HG03095 (cell line): ENCODE measurements around the gene SLC26A11.

Experiments
- ATAC-seq: cut with Tn5 transposase; IDR thresholded peaks from one replicate; pipeline ENCODE4 v1.9.1; 2021; ENCODE audit warnings: moderate library complexity; ENCODE audit not compliant: unreplicated experiment

Gene SLC26A11

GRCh38 chr17:80216473-80217456, 3.5 kb upstream of the SLC26A11 start:
- no peak for ATAC-seq

GRCh38 chr17:80217703-80218362, 2.4 kb upstream of the SLC26A11 start:
- no peak for ATAC-seq

DNA sequence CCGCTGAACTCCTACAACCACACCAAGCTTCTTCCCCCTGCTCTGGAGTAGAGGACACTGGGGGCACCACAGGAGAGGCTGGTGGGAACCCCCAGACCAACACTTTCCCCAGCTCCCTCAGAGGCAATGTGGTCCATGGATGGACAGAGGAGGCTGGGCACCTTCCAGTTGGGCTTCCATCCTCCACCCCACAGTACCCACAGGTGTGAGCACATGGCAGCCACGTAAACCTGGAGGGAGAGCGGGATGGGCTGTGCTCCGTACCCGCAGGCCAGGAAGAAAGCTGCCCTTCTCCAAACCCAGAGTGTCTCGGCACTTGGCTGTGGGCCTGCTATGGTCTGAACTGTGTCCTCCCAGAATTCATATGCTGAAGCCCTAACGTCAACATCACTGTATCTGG, 1.8 kb upstream of the SLC26A11 start:
- ATAC-seq = no peak

GRCh38 chr17:80219013-80219762, 1.0 kb upstream of the SLC26A11 start:
- no peak for ATAC-seq

DNA sequence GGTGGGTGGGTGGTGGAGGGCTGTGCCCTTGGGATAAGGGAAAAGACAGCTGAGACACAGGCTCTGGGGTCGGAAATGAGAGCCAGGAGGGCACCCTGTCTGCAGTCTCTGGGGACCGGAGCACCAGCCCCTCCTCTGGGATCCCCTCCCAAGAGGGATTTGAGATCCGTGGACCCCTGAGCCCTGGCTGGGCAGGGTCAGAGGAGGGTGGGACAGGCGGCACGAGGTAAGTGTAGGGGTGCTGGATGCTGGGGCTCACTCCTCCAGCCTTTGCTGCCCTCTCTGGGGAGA, 519 bp upstream of the SLC26A11 start:
- no peak for ATAC-seq

DNA sequence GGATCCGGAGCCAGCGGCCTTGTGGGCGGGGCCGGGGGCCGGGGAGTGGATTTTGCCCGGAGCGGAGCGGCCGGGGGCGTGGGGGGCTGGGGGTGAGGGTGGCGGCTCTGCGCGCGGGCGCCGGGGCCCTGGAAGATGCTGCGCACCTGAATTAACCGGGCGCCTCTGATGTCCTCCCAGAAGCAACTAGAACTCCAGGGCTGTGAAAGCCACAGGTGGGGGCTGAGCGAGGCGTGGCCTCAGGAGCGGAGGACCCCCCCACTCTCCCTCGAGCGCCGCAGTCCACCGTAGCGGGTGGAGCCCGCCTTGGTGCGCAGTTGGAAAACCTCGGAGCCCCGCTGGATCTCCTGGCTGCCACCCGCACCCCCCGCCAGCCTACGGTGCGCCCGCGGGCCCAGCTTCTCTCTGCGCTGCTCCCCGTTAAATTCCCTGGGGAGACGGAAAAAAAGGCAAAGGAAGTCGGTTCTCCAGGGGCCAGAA, 549 bp downstream of the SLC26A11 start:
- ATAC-seq = no peak

DNA sequence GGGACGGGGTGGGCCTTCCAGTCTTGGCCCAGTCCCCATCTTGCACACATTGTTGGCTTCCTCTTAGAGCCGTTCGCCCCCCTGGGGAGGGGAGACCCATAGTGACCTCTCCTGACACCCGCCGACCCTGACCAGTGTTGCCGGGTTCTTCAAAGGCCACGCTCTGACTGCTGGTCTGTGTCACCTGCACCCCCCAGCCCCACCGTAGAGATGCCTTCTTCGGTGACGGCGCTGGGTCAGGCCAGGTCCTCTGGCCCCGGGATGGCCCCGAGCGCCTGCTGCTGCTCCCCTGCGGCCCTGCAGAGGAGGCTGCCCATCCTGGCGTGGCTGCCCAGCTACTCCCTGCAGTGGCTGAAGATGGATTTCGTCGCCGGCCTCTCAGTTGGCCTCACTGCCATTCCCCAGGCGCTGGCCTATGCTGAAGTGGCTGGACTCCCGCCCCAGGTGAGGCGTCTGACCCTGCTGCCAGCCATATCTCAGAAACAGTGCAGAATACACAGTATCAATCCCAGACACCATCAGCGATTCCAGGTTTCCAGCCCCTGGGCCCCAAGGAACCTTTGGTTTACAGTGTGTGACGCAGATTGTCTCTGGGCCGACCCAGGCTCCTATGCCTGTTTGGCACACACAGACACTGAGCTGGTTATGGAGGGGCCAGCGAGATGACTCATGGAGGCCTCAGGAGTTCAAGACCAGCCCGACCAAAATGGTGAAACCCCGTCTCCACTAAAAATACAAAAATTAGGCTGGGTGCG, 1.3 kb downstream of the SLC26A11 start:
- no peak for ATAC-seq

DNA sequence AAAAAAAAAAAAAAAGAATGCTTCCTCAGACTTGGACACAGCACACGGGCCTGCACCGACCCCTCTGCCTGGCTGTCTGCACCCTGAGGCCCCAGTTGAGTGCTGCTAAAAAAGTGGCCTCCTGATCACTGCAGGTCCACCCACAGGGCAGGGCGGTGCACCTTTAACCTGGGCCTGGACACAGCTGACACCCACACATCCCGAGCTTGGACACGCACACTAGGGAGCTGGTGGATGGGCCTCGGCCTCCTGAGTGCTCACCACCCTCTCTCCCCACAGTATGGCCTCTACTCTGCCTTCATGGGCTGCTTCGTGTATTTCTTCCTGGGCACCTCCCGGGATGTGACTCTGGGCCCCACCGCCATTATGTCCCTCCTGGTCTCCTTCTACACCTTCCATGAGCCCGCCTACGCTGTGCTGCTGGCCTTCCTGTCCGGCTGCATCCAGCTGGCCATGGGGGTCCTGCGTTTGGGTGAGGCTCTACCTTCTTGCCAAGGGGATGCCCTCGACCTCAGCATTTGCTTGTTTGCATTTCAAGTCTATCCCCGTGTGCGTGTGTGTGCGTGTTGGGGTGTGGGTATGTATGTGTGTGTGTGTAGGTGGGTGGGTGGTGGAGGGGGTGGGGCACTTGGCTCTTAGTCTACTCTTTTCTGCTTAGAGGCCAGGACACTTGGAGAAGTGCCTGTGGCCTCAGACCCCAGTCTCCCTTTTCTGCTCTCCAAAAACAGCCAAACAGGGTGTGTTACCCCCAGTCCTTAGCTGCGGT, 2.3 kb downstream of the SLC26A11 start:
- no peak for ATAC-seq

DNA sequence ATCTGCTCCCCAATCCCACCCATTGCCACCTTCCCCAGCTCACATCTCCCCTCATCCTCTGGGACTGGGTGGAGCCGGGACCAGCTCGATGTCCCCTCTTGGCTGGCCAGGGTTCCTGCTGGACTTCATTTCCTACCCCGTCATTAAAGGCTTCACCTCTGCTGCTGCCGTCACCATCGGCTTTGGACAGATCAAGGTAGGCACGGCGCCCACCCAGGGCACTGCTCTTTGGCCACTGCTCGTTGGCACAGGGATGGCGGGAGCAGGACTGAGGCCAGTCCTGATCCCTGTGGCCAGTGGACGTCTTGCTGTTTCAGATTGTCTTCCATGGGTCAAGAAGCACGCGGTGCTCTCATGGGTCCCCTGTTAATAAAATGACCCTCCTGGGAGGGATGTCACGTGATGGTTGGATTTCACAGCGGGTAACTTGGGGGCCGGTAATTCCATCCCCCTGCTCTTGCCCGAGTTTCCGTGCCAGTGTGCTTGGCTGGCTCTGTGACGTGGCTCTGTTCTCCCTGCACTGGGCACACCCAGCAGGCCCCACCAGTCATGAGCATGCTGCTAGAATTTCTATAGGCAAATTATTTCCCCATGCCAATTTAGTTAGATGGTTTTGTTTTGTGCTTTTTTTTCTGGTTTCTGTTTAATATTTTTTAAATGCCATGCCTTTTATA, 3.1 kb downstream of the SLC26A11 start:
- ATAC-seq = no peak

DNA sequence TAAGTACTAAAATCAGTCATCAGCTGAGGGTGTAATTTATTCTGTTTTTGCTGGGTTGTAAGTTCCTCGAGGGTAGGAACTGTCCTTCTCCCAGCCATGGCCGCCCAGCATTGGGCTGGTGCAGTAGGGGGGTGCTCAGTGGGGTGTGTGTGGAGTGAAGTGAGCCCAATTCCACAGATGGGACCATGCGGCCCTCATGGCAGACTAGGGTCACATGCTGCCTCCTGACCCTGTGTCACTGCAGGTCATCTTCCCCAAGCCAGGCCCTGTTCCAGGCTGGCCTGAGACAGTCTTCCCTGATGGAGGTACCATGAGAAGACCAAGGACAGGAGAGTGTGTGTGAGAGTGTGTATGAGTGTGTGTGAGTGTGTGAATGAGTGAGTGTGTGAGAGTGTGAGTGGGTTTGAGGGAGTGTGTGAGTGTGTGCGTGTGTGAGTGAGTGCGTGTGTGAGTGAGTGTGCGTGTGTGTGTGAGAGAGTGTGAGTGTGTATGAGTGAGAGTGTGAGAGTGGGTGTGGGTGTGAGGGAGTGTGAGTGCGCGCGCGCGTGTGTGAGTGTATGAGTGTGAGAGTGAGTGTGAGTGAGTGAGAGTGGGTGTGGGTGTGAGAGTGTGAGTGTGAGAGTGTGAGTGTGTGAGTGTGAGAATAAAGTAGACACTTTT, 3.7 kb downstream of the SLC26A11 start:
- ATAC-seq = no peak

DNA sequence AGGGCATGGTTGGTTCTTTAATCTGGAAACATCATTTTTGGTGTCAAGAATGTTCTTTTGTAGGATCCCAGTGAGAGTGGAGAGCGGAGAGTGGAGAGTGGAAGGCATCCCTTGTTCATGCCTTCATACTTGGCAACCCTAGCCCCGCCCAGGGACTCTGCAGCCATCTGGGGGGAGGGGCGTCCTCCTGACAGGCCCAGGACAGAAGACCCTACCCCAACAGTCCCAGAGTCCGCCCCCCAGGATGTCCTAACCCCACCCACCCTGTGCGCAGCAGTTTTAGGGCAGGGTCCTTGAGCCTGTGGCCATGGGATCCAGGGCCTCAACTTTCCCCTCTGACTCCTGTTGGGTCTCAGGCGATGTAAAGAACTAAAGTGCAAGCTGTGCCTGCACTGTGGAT, 4.5 kb downstream of the SLC26A11 start:
- no peak for ATAC-seq

DNA sequence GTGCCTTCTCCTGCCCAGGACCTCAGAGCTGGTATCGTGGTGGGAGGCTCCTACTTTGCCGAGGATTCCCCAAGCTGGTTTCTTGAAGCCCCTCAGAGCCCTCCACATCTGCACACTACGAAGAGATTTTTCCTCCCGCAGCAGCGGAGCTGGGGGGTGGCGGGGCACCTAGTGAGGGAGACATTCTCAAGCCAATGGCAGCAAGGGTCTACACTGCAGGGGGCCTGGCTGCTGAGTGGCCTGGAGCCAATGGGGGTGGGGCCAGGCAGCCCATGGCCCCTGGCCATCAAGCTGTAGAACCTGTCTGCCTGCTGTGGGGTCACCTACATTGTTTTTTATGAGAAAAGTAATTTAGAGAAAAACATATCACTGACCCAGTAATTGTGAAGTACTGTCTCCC, 5.0 kb downstream of the SLC26A11 start:
- ATAC-seq = no peak

DNA sequence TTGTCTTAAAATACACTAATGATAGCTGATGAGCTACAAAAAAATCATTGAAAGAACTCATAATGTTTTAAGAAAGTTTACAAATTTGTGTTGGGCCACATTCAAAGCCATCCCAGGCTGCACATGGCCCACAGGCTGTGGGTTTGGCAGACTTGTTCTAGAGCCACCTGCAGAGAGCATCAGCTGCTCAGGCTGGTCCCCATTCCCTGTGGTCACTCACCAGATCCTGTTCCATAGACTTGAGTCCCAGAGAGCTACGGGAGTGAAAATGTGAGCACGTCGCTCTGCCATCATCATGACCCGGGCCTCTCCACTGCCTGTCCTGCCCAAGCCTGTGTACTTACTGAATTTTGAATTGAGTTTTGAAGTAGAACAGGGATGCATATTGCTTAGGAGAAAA, 6.9 kb downstream of the SLC26A11 start:
- ATAC-seq = no peak

GRCh38 chr17:80227666-80228065, 7.4 kb downstream of the SLC26A11 start:
- ATAC-seq = no peak

- no peak for ATAC-seq
Measured at GRCh38 chr17:80228477-80228876, 8.2 kb downstream of the SLC26A11 start.

- ATAC-seq = no peak
Measured at GRCh38 chr17:80229011-80229410, 8.8 kb downstream of the SLC26A11 start.

DNA sequence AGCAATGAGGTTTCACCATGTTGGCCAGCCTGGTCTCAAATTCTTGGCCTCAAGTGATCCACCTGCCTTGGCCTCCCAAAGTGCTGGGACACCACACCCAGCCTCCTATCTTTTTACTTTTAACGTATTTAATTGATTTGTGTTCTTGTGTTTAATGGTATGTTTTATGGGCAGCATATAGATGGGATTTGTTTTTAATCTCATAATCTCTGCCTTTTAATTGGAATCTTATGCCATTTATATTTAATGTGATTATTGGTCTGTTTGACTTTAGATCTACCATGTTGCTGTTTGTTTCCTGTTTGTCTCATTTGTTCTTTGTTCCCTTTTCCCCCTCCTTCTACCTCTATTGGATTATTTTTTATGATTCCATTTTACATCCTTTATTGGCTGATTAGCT, 12.2 kb downstream of the SLC26A11 start:
- ATAC-seq = no peak

- no peak for ATAC-seq
Measured at GRCh38 chr17:80233202-80233601, 13.0 kb downstream of the SLC26A11 start.

DNA sequence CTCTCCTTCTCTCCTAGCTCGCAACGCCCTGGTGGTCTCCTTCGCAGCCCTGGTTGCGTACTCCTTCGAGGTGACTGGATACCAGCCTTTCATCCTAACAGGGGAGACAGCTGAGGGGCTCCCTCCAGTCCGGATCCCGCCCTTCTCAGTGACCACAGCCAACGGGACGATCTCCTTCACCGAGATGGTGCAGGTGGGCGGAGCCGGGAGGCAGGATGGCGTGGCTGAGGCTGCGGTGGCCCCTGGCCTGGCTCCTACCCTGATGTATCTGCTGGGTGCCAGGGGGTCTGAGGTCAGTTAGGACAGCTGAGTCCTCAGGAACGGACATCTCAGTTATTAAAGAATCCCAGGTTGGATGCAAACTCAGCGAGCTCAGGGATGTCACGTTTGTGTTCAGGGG, 16.7 kb downstream of the SLC26A11 start:
- no peak for ATAC-seq
